SK-N-SH (cell line): Measurements from ENCODE around the gene CEP57. TPM values are rescaled to one million over a fixed set of nuclear protein-coding genes. Genes with fewer than 3 reads are reported as not detected.

Source experiments
- EZH2phosphoT487 ChIP-seq: fragments of 200-600 bp; sonication (generic); IDR thresholded peaks from 2 replicates; pipeline ENCODE4 v1.6.1; 2017; ENCODE audit warnings: low read depth, mixed run types, mild to moderate bottlenecking, antibody characterized with exemption, moderate library complexity, borderline replicate concordance
- FOXJ3 ChIP-seq: sonication (generic); formaldehyde crosslinking; IDR thresholded peaks from 2 replicates; pipeline ENCODE4 v1.5.1; 2020; ENCODE audit warnings: mild to moderate bottlenecking, missing genetic modification reagents
- GATA2 ChIP-seq: sonication (generic); formaldehyde crosslinking; IDR thresholded peaks from 2 replicates; pipeline ENCODE4 v1.5.0; 2020; ENCODE audit warnings: mild to moderate bottlenecking, missing genetic modification reagents
- MXI1 ChIP-seq: IDR thresholded peaks from 2 replicates; pipeline ENCODE4 v1.6.1; 2012; ENCODE audit warnings: mild to moderate bottlenecking, low read depth, low read length, improper control_type of control experiment
- NFIC ChIP-seq: IDR thresholded peaks from 2 replicates; pipeline ENCODE4 v1.4.0; 2012; ENCODE audit warnings: borderline replicate concordance
- PBX3 ChIP-seq: IDR thresholded peaks from 2 replicates; pipeline ENCODE4; 2012
- POLR2AphosphoS5 ChIP-seq: IDR thresholded peaks from 2 replicates; pipeline ENCODE4 v1.6.1; 2012; ENCODE audit warnings: low read depth, low read length
- RAD21 ChIP-seq: IDR thresholded peaks from 2 replicates; pipeline ENCODE4 v1.6.1; 2012; ENCODE audit warnings: mild to moderate bottlenecking, low read length
- RCOR1 ChIP-seq: fragments of 150-350 bp; IDR thresholded peaks from 2 replicates; pipeline ENCODE4 v1.6.1; 2017; ENCODE audit warnings: antibody characterized with exemption, low read length
- RFX5 ChIP-seq: IDR thresholded peaks from 2 replicates; pipeline ENCODE4 v1.6.1; 2012; ENCODE audit warnings: mild to moderate bottlenecking, improper control_type of control experiment, low read length
- RXRA ChIP-seq: IDR thresholded peaks from 2 replicates; pipeline ENCODE4 v1.4.0; 2012; ENCODE audit warnings: low read depth, mild to moderate bottlenecking, borderline replicate concordance
- TAF1 ChIP-seq: IDR thresholded peaks from 2 replicates; pipeline ENCODE4 v1.6.1; 2012; ENCODE audit warnings: low read depth, mild to moderate bottlenecking, low read length, moderate library complexity, borderline replicate concordance
- TCF12 ChIP-seq: IDR thresholded peaks from 2 replicates; pipeline ENCODE4 v1.4.0; 2012
- USF2 ChIP-seq: fragments of 150-350 bp; IDR thresholded peaks from 2 replicates; pipeline ENCODE4 v1.6.1; 2017; ENCODE audit warnings: antibody characterized with exemption, low read length, low read depth, borderline replicate concordance
- YY1 ChIP-seq: IDR thresholded peaks from 2 replicates; pipeline ENCODE4 v1.4.0; 2012; ENCODE audit warnings: low read depth, mild to moderate bottlenecking
- polyA plus RNA-seq, 3 experiments: library from polyadenylated mRNA; depleted of rRNA; stranded (reverse); fragments of >200 nt; gene quantifications; 2 replicates each; pipeline ENCODE4 v1.2.3, GENCODE V29; 2012
- TF ChIP-seq, protein P1 (sequence below): IDR thresholded peaks from 2 replicates; pipeline ENCODE4 v1.4.0; 2012; ENCODE audit warnings: low read depth, borderline replicate concordance
- TF ChIP-seq, protein P2 (sequence below): fragments of 150-350 bp; IDR thresholded peaks from 2 replicates; pipeline ENCODE4 v1.6.1; 2016; ENCODE audit warnings: mild to moderate bottlenecking, low read depth, low read length
- TF ChIP-seq, protein P3 (sequence below): IDR thresholded peaks from 2 replicates; pipeline ENCODE4 v1.4.0; 2012; ENCODE audit warnings: low read depth
- TF ChIP-seq, protein P4 (sequence below): IDR thresholded peaks from 2 replicates; pipeline ENCODE4 v1.6.1; 2012; ENCODE audit warnings: mild to moderate bottlenecking, low read depth, low read length, moderate library complexity

Gene CEP57
- polyA plus RNA-seq, 1 of the 3 experiments (the other 2 are of a cell fraction): 12.2 TPM

DNA sequence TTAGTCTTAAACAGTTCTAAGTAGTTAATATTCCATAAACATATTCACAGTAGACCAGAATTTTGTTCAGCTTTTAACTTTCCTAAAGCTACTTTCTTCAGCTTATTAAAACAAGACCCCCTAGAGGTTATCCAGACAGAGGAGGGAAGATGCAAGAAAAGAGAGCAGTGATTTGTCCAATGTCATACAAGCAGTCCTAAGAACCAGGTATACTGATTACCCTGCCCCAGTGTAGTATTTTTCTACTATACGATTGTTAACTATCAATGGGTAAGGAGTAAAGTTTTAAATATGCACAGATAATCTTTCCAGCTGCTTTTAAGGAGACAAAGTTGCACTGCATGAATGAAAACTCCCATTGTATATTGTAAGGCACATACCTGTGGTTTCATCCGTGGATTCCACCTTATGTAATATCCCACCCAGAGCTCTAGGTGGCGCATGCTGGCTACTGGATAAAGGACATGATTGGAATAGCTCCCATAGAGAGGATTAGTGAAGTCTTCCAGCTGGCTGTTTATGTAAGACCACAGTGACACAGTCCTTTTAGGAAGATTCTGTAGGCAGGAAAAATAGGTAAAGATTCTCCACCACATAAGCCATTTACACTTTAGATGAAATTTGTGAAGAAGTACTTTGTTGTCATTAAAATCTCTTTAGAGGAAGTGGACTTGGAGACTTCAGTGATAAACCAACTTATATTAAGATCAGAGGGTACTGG lies 45.6 kb downstream of the CEP57 start (continued):
- TF ChIP-seq TAF1 (no peak), FOXJ3 (CRISPR knock-in tag) (no peak), RAD21 (peak; percentile 89), RFX5 (no peak), POLR2AphosphoS5 (no peak), EZH2phosphoT487 (no peak), MXI1 (no peak), TCF12 (0 out of 2 replicates have a peak, but pooled peaks have one; percentile 24), USF2 (no peak), RCOR1 (no peak), GATA2 (CRISPR knock-in tag) (no peak), RXRA (no peak), YY1 (no peak), PBX3 (no peak), NFIC (0 out of 2 replicates have a peak, but pooled peaks have one; percentile 12)
- TF ChIP-seq, protein P1, sequence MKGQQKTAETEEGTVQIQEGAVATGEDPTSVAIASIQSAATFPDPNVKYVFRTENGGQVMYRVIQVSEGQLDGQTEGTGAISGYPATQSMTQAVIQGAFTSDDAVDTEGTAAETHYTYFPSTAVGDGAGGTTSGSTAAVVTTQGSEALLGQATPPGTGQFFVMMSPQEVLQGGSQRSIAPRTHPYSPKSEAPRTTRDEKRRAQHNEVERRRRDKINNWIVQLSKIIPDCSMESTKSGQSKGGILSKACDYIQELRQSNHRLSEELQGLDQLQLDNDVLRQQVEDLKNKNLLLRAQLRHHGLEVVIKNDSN: no peak
- TF ChIP-seq, protein P2, sequence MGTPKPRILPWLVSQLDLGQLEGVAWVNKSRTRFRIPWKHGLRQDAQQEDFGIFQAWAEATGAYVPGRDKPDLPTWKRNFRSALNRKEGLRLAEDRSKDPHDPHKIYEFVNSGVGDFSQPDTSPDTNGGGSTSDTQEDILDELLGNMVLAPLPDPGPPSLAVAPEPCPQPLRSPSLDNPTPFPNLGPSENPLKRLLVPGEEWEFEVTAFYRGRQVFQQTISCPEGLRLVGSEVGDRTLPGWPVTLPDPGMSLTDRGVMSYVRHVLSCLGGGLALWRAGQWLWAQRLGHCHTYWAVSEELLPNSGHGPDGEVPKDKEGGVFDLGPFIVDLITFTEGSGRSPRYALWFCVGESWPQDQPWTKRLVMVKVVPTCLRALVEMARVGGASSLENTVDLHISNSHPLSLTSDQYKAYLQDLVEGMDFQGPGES: no peak
- TF ChIP-seq, protein P3, sequence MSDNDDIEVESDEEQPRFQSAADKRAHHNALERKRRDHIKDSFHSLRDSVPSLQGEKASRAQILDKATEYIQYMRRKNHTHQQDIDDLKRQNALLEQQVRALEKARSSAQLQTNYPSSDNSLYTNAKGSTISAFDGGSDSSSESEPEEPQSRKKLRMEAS: no peak
- TF ChIP-seq, protein P4, sequence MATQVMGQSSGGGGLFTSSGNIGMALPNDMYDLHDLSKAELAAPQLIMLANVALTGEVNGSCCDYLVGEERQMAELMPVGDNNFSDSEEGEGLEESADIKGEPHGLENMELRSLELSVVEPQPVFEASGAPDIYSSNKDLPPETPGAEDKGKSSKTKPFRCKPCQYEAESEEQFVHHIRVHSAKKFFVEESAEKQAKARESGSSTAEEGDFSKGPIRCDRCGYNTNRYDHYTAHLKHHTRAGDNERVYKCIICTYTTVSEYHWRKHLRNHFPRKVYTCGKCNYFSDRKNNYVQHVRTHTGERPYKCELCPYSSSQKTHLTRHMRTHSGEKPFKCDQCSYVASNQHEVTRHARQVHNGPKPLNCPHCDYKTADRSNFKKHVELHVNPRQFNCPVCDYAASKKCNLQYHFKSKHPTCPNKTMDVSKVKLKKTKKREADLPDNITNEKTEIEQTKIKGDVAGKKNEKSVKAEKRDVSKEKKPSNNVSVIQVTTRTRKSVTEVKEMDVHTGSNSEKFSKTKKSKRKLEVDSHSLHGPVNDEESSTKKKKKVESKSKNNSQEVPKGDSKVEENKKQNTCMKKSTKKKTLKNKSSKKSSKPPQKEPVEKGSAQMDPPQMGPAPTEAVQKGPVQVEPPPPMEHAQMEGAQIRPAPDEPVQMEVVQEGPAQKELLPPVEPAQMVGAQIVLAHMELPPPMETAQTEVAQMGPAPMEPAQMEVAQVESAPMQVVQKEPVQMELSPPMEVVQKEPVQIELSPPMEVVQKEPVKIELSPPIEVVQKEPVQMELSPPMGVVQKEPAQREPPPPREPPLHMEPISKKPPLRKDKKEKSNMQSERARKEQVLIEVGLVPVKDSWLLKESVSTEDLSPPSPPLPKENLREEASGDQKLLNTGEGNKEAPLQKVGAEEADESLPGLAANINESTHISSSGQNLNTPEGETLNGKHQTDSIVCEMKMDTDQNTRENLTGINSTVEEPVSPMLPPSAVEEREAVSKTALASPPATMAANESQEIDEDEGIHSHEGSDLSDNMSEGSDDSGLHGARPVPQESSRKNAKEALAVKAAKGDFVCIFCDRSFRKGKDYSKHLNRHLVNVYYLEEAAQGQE: no peak
